IPS-18a (cell line): ENCODE data around the gene EIF3M.

ENCODE experiments used
- H3K27ac ChIP-seq: one replicate; pipeline ENCODE4 v1.5.1; 2013; ENCODE audit warnings: low read length
- H3K27me3 ChIP-seq: one replicate; pipeline ENCODE4 v1.6.1; 2013; ENCODE audit warnings: mild to moderate bottlenecking, low read length; ENCODE audit not compliant: control insufficient read depth, insufficient read depth
- H3K36me3 ChIP-seq: one replicate; pipeline ENCODE4 v1.6.1; 2013; ENCODE audit warnings: low read depth, low read length; ENCODE audit not compliant: control insufficient read depth
- H3K4me1 ChIP-seq: one replicate; pipeline ENCODE4 v1.6.1; 2013; ENCODE audit warnings: low read depth, low read length; ENCODE audit not compliant: control insufficient read depth
- H3K4me3 ChIP-seq: one replicate; pipeline ENCODE4 v1.5.1; 2013; ENCODE audit warnings: low read length
- H3K9ac ChIP-seq: one replicate; pipeline ENCODE4 v1.6.1; 2013; ENCODE audit warnings: mild to moderate bottlenecking, low read length, moderate library complexity
- H3K9me3 ChIP-seq: one replicate; pipeline ENCODE4 v1.6.1; 2013; ENCODE audit warnings: low read depth, low read length; ENCODE audit not compliant: control insufficient read depth

The EIF3M gene

GRCh38 chr11:32643526-32643925, 59.9 kb downstream of the EIF3M start:
- H3K4me1 ChIP-seq: no peaks in the 10 kb centered on the region

More at GRCh38 chr11:32643526-32643925, 59.9 kb downstream of the EIF3M start:
- Histone ChIP-seq H3K4me3 (no peak overlapping the region), H3K36me3 (no peaks in the 10 kb centered on the region), H3K9me3 (no peaks in the 10 kb centered on the region), H3K27me3 (no peaks in the 10 kb centered on the region), H3K9ac (no peak overlapping the region), H3K27ac (no peak overlapping the region)
